Measurements from ENCODE around the gene ABITRAM.
"Not testable (repeated sequence)": the region's sequence is repeated elsewhere in the genome, so short reads cannot be mapped to it uniquely, and the experiment has no call there.

ABITRAM gene

DNA sequence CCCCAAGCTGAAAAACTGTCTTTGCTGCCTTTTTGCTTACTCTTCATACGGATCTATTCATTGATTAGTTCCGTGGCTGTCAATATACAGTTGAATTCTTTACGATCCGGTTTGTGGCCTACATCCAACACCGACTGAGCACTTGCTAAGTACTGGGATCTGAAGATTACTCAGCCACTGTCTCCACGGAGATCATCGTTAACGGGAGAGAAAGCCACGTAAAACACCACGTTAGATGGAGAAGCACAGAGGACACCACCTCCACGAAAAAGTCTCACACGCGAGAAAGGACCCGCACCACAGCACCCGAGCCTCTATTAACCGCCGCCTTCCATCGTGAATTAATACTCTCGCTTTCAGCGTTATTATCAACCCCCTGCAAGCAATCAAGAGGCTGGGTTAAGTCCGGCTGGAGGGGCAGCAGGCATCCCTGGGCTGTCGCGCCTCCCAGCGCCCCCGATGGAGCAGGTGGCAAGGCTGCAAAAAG, 926 bp upstream of the ABITRAM start:
- peak; percentile 41 for DNase-seq

DNA sequence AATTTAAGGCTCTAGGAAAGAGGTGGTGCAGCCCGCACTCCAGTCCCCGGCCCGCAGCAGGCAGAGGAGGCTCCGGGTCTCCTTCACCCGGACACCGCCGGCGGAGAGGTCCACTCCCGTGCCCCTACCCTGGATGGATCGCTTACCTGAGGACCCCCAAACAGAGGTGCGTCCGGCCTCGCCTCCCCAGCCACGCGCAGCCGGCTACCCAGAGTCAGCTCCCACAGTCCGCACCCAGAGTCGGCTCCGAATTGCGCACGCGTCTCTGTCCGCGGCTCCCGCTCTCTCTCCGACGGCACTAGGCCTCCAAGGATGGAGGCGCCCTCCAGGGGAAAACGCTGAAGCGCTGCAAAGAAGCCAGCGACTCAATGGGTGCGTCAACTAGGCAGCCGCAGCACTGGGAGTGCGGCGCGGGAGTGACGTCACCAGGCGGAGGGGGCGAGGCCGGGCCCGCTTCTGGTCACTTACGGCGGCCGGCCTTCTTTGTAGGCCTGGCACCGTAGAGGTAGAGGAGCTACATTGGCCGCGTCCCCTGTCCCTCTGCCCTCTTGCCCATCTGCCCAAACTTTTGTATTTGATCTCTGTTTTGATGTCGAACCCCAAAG, 380 bp upstream of the ABITRAM start, which contains the start of gene ELP1:
ELP1 (minus strand) TSS at position 407 of the 605 bp plus-strand sequence. CDS start 2,978 bp downstream, outside the sequence.
- DNase-seq, result peak; percentile 90

DNA sequence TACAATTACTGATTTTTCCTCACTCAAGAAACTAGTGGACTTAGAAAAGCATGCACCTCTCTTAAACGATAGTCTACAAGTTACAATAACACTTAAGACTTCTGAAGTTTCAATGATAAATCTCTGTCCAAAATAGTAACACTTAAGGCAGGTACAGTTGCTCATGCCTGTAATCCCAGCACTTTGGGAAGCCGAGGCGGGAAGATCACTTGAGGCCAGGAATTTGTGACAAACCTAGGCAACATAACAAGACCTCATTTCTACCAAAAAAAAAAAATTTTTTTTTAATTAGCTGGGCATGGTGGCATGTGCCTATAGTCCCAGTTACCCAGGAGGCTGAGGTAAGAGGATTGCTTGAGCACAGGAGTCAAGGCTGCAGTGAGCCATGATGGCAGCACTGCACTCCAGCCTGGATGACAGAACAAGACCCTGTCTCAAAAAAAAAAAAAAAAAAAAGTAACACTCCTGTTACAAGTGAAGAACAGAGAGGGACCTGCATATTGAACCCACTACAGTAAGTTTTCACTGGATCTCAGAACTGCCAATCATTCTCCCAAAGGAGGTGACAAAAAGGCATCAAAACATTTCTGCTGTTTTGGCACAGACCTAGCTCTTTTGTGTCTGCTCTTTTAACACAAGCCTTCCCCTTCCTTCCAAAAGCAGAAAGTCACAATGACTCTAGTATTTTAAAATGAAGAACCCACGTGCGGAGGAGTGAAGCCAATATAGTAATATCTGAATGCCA, 3.5 kb downstream of the ABITRAM start:
- no peak for DNase-seq

GRCh38 chr9:108939975-108940374, 5.8 kb downstream of the ABITRAM start:
- no peak for DNase-seq

GRCh38 chr9:108950168-108950567, 16.0 kb downstream of the ABITRAM start:
- DNase-seq, result no peak

- no peak for DNase-seq
Observed at GRCh38 chr9:108951578-108951977, 17.4 kb downstream of the ABITRAM start.

DNA sequence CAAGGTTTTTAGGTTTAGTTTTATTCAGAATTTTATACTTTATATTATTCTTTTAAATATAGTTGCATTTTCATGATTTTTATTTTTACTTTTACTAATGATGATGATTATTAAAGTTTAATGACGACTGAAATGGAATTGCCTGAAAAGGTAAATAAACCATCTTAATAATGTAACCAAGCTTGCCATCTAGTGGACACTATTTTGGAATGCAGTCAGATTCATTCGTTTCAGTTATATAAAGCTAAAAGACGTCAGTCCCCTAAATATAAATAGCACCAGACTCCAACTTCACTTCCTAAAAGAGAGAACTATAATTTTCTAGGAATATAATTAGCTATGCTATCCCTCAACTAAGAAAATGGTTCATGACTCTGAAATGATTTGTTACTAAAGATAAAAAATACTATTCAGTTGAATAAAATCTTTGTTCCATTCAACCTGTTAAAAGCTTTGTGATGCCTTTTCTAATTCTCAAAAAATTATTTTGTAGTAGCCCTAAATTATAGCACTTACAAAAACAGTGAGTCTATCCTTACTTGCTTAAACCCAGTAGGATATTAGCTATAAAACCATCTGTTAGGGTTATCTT, 19.9 kb downstream of the ABITRAM start:
- peak; percentile 14 for DNase-seq

GRCh38 chr9:108956022-108956630, 21.9 kb downstream of the ABITRAM start:
- peak; percentile 54 for DNase-seq

DNA sequence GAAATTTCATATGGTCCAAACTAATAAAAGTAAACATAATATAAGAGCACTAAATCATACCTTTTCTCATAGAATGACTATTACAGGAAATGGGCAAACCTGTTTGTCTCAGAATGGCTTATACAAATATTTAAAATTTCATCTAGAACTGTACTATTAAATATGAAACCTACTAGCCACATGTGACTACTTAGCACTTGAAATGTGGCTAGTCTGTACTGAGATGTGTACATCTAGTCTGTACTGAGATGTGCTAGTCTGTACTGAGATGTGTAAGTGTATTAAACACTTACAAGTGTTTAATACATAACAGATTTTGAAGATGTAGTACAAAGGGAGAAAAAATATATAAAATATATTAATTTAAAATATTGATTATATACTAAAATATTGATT, 22.4 kb downstream of the ABITRAM start:
- no peak for DNase-seq

DNA sequence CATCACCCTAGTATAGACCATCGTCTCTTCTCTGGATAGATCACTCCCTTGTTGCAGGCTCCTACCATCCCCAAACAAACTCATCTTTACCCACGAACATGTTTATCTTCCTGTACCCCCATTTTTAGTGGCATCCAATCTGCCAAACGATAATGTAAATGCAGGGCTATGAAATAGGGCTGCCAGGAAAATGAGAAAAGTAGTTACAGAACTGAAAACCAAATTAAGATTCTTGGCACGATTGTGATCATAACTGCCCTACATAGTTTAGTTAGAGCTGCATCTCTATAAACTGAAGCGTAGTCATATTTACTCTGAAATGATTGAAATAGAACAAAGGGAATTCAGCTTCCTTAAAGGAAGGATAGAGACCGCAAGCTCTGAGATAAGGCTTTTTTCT, 26.1 kb downstream of the ABITRAM start:
- DNase-seq, result no peak

- DNase-seq, result no peak
Observed at GRCh38 chr9:108961151-108961550, 27.0 kb downstream of the ABITRAM start.

- DNase-seq, result no peak
Observed at GRCh38 chr9:108963459-108964143, 29.4 kb downstream of the ABITRAM start.

- DNase-seq, result no peak
Observed at GRCh38 chr9:108967916-108968315, 33.7 kb downstream of the ABITRAM start.

DNA sequence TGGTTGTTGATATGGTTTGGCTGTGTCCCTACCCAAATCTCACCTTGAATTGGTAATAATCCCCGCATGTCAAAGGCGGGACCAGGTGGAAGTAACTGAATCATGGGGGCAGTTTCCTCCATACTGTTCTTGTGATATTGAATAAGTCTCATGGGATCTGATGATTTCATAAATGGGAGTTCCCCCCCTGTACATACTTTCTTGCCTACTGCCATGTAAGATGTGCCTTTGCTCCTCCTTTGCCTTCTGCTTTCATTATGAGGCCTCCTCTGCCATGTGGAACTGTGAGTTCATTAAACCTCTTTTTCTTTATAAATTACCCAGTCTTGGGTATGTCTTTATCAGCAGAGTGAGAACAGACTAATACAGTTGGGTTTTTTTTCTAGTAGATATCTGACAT, 37.2 kb downstream of the ABITRAM start:
- not testable (repeated sequence) for DNase-seq

DNA sequence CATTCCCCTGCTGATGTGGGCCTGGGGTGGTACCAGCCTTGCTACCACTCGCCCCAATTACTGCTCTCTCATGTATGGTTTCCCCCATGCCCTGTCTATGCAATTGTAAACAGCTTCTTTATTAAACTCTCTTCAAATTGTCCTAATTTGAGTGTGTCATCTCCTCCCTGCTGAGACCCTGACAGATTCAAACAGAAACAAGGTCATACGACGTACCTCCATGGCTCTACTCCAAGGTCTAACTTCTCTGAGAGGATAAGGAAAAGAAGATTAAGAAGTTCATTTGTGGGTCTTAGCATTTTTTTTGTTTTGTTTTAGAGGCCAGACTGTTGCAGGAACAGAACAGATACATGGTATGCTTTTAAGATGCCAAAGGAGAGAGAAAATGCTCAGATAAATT, 38.0 kb downstream of the ABITRAM start:
- DNase-seq, result peak; percentile 1

GRCh38 chr9:108972626-108973209, 38.5 kb downstream of the ABITRAM start:
- no peak for DNase-seq

- DNase-seq, result no peak
Observed at GRCh38 chr9:108973895-108974294, 39.7 kb downstream of the ABITRAM start.

- DNase-seq, result no peak
Observed at GRCh38 chr9:108978205-108978604, 44.0 kb downstream of the ABITRAM start.

DNA sequence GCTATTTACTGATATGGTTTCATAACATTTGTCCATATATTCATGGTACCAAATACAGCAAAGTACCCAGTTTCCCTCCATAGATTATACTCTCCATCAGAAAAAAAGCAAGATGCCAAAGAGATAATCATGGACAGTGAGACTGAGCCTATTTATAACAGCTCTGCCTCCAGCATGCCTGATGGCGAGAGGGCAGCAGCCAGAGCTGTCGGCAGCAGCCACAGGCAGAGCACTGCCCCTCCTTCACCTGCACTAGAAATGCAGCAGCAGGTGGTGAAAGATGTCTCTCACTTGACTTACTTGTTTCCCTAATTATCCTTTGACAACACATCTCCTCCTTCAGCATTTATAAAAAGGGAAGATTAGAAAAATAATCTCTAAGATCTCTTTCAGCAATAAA, 46.7 kb downstream of the ABITRAM start:
- DNase-seq, result no peak

DNA sequence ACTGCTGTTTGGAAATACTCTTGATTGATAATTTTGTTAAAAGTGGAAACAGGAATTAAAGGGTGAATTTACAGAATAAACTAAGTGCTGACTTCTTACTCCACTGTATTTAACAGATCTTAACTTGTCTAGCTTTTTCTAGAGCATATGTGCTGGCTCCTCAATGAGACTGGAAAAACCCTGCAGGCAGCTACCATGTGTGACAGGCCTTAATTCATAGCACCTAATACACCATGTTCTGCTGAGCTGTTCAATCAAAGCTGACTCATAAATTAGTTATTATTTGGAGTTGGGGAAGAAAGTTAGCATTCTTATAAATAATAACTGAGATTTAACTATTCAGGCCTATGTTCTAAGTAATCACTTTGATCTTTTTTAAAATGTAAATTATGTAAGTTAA, 49.7 kb downstream of the ABITRAM start:
- no peak for DNase-seq

All from NCI-H146 (cell line).